ENCODE results near the gene CDH4. TPM values are rescaled to one million over a fixed set of nuclear protein-coding genes. Genes with fewer than 3 reads are reported as not detected.

CDH4 gene
- total and polyA plus RNA-seq, 10 donors = 0.30 to 20.1 (median 7.7) TPM

GRCh38 chr20:61253264-61253639 lies 1.2 kb downstream of the CDH4 start:
- H3K27ac ChIP-seq = peak overlapping the region in 5 of 8 donors; percentile 31 to 63 (median 55)
- H3K36me3 ChIP-seq = no peaks in the 10 kb centered on the region
- 0 to 2% (median 1%) methylated on average over 11 to 51 of the region's 51 CpGs for WGBS, 5 donors
- H3K4me1 ChIP-seq = peaks cover 0 to 41% (median 17%) of the 10 kb centered on the region in 6 donors
- H3K9me3 ChIP-seq = peaks cover 0 to 3% (median 0%) of the 10 kb centered on the region in 8 donors
- DNase-seq = no peak
- intact Hi-C loops (cut with DNase I; ENCODE audit: low total_unique reads) = no loop called here
- peaks cover 3 to 88% (median 30%) of the 10 kb centered on the region in 7 donors for H3K27me3 ChIP-seq (replicated peaks in 1 of 7)
- peak overlapping the region; percentile 19 to 70 (median 41) for H3K4me3 ChIP-seq
- TF ChIP-seq POLR2AphosphoS5 (IDR thresholded peaks at IDR 0.05) = peak in 1 of 3 donors; percentile 15
- no peak for TF ChIP-seq POLR2A (IDR thresholded peaks at IDR 0.05)
- peak in 1 of 11 experiments; percentile 31 for TF ChIP-seq CTCF (IDR thresholded peaks at IDR 0.05 in 8 of 11, conservative IDR thresholded peaks at IDR 0.05 in 3 of 11)

GRCh38 chr20:61253640-61254511 lies 1.8 kb downstream of the CDH4 start:
- H3K9me3 ChIP-seq = peaks cover 0 to 3% (median 0%) of the 10 kb centered on the region in 8 donors
- no peak for DNase-seq
- H3K4me1 ChIP-seq = peaks cover 0 to 41% (median 17%) of the 10 kb centered on the region in 6 donors
- intact Hi-C loops (cut with DNase I; ENCODE audit: low total_unique reads) = no loop called here
- 10 to 19% (median 12%) methylated on average over 48 to 62 of the region's 62 CpGs for WGBS, 5 donors
- peak overlapping the region; percentile 19 to 70 (median 41) for H3K4me3 ChIP-seq
- peak overlapping the region in 5 of 8 donors; percentile 31 to 63 (median 55) for H3K27ac ChIP-seq
- H3K27me3 ChIP-seq (replicated peaks in 1 of 7) = peaks cover 3 to 83% (median 30%) of the 10 kb centered on the region in 7 donors
- TF ChIP-seq POLR2AphosphoS5 (IDR thresholded peaks at IDR 0.05) (no peak), POLR2A (IDR thresholded peaks at IDR 0.05) (no peak), CTCF (IDR thresholded peaks at IDR 0.05 in 8 of 11, conservative IDR thresholded peaks at IDR 0.05 in 3 of 11) (no peak)
- no peaks in the 10 kb centered on the region for H3K36me3 ChIP-seq

GRCh38 chr20:61254881-61255626 lies 3.0 kb downstream of the CDH4 start:
- no peak for DNase-seq
- no peak overlapping the region for H3K4me3 ChIP-seq
- peaks cover 3 to 72% (median 30%) of the 10 kb centered on the region in 7 donors for H3K27me3 ChIP-seq (replicated peaks in 1 of 7)
- H3K36me3 ChIP-seq = no peaks in the 10 kb centered on the region
- TF ChIP-seq CTCF (IDR thresholded peaks at IDR 0.05 in 8 of 11, conservative IDR thresholded peaks at IDR 0.05 in 3 of 11) (no peak), POLR2A (IDR thresholded peaks at IDR 0.05) (no peak), POLR2AphosphoS5 (IDR thresholded peaks at IDR 0.05) (no peak)
- peak overlapping the region in 1 of 8 donors; percentile 55 for H3K27ac ChIP-seq
- WGBS, 5 donors = 66 to 89% (median 79%) methylated on average over 11 of the region's 11 CpGs
- H3K9me3 ChIP-seq = peaks cover 0 to 5% (median 0%) of the 10 kb centered on the region in 8 donors
- intact Hi-C loops (cut with DNase I; ENCODE audit: low total_unique reads) = no loop called here
- H3K4me1 ChIP-seq = peaks cover 0 to 41% (median 17%) of the 10 kb centered on the region in 6 donors
